GM23338 (cell line): ENCODE results near the gene AGAP1.

Source experiments
- CREB1 ChIP-seq: fragments of 250-450 bp; sonication (Bioruptor Pico); IDR thresholded peaks from 2 replicates; pipeline ENCODE4 v1.5.0; 2020; ENCODE audit warnings: low read depth, mild to moderate bottlenecking, moderate library complexity
- ETS1 ChIP-seq: IDR thresholded peaks from 2 replicates; pipeline ENCODE4 v1.6.1; 2016; ENCODE audit warnings: antibody characterized with exemption
- EZH2 ChIP-seq: fragments of 200-600 bp; sonication (generic); IDR thresholded peaks from one replicate; pipeline ENCODE4 v1.8.0; 2017; ENCODE audit warnings: antibody characterized with exemption, mild to moderate bottlenecking, low read depth; ENCODE audit not compliant: unreplicated experiment
- EZH2phosphoT487 ChIP-seq: fragments of 200-600 bp; sonication (generic); IDR thresholded peaks from one replicate; pipeline ENCODE4 v1.8.1; 2018; ENCODE audit warnings: antibody characterized with exemption; ENCODE audit not compliant: unreplicated experiment
- JUNB ChIP-seq: IDR thresholded peaks from one replicate; pipeline ENCODE4 v1.6.1; 2016; ENCODE audit warnings: antibody characterized with exemption; ENCODE audit not compliant: unreplicated experiment
- NANOG ChIP-seq: IDR thresholded peaks from 2 replicates; pipeline ENCODE4 v1.6.1; 2016; ENCODE audit warnings: antibody characterized with exemption, borderline replicate concordance
- POLR2AphosphoS5 ChIP-seq: IDR thresholded peaks from 2 replicates; pipeline ENCODE4 v1.6.1; 2016; ENCODE audit warnings: antibody characterized with exemption, low read depth
- REST ChIP-seq: IDR thresholded peaks from one replicate; pipeline ENCODE4 v1.6.1; 2018; ENCODE audit warnings: antibody characterized with exemption; ENCODE audit not compliant: unreplicated experiment
- STAT1 ChIP-seq: IDR thresholded peaks from one replicate; pipeline ENCODE4 v1.6.1; 2016; ENCODE audit warnings: antibody characterized with exemption; ENCODE audit not compliant: unreplicated experiment
- ZNF114 ChIP-seq: fragments of 250-450 bp; sonication (Bioruptor Pico); IDR thresholded peaks from 2 replicates; pipeline ENCODE4 v1.5.0; 2020; ENCODE audit warnings: mild to moderate bottlenecking, moderate library complexity
- ZNF331 ChIP-seq: fragments of 250-450 bp; sonication (Bioruptor Pico); IDR thresholded peaks from 2 replicates; pipeline ENCODE4 v1.5.0; 2020; ENCODE audit warnings: low read depth, mild to moderate bottlenecking, moderate library complexity
- TF ChIP-seq, protein P1 (sequence below), 2 experiments: fragments of 200-600 bp in 1 of 2; sonication (generic) in 1 of 2; conservative IDR thresholded peaks; 2 replicates each; pipeline versions ENCODE4 v1.5.1 to v1.6.1; 2016 to 2017; ENCODE audit warnings: antibody characterized with exemption in 2 of 2, low read depth in 2 of 2, mild to moderate bottlenecking in 2 of 2, moderate library complexity in 1 of 2

- TF ChIP-seq, protein P1, sequence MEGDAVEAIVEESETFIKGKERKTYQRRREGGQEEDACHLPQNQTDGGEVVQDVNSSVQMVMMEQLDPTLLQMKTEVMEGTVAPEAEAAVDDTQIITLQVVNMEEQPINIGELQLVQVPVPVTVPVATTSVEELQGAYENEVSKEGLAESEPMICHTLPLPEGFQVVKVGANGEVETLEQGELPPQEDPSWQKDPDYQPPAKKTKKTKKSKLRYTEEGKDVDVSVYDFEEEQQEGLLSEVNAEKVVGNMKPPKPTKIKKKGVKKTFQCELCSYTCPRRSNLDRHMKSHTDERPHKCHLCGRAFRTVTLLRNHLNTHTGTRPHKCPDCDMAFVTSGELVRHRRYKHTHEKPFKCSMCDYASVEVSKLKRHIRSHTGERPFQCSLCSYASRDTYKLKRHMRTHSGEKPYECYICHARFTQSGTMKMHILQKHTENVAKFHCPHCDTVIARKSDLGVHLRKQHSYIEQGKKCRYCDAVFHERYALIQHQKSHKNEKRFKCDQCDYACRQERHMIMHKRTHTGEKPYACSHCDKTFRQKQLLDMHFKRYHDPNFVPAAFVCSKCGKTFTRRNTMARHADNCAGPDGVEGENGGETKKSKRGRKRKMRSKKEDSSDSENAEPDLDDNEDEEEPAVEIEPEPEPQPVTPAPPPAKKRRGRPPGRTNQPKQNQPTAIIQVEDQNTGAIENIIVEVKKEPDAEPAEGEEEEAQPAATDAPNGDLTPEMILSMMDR (conservative IDR thresholded peaks at IDR 0.05; ENCODE audit: low read depth in 2 of 2), result no peak
- TF ChIP-seq CREB1 (no peak), REST (no peak), ZNF114 (CRISPR knock-in tag) (no peak), POLR2AphosphoS5 (no peak), EZH2 (no peak), JUNB (no peak), EZH2phosphoT487 (no peak), ETS1 (no peak), NANOG (no peak), STAT1 (no peak), ZNF331 (no peak)
These were observed 118.5 kb downstream of the AGAP1 start for GRCh38 chr2:235612181-235612950.
